ENCODE measurements around the gene FDX1. TPM values are rescaled to one million over a fixed set of nuclear protein-coding genes. Genes with fewer than 3 reads are reported as not detected.

Gene FDX1
- polyA plus RNA-seq, 3 donors = 3.9 to 20.2 (median 12.8) TPM

GRCh38 chr11:110434952-110435779 is 5.4 kb downstream of the FDX1 start:
- H3K4me1 Mint-ChIP-seq = peaks cover 23% of the 10 kb centered on the region

More at GRCh38 chr11:110434952-110435779, 5.4 kb downstream of the FDX1 start:
- 92% methylated on average over 3 of the region's 8 CpGs for WGBS (ENCODE audit: insufficient coverage)
- Histone ChIP-seq H3K36me3 (replicated peaks in 1 of 2; ENCODE audit: control insufficient read depth in 1 of 2, insufficient read depth in 2 of 2, low read length in 2 of 2) (peaks cover 14 to 34% of the 10 kb centered on the region in 2 donors), H4K20me1 (ENCODE audit: insufficient read depth, low read length) (peaks cover 66% of the 10 kb centered on the region), H3K27ac (ENCODE audit: low read depth in 1 of 2, low read length in 2 of 2) (no peak overlapping the region), H3K4me2 (replicated peaks; ENCODE audit: extremely low read depth, low read length, poor library complexity, severe bottlenecking) (no peak overlapping the region), H3K4me1 (ENCODE audit: control insufficient read depth in 1 of 2, insufficient read depth in 2 of 2, low read length in 2 of 2) (peaks cover 12 to 17% of the 10 kb centered on the region in 2 donors), H3K9me3 (replicated peaks in 1 of 2; ENCODE audit: control insufficient read depth in 1 of 2, insufficient read depth in 1 of 2, low read length in 2 of 2) (no peaks in the 10 kb centered on the region), H3K27me3 (ENCODE audit: control insufficient read depth in 2 of 2, insufficient read depth in 2 of 2, low read length in 2 of 2) (no peaks in the 10 kb centered on the region), H3K9ac (ENCODE audit: insufficient read depth, low read length, poor library complexity, severe bottlenecking) (no peak overlapping the region), H3K4me3 (replicated peaks in 1 of 3; ENCODE audit: low read depth in 2 of 3, low read length in 3 of 3) (no peak overlapping the region), H2AFZ (ENCODE audit: insufficient read depth, low read depth, low read length, poor library complexity, severe bottlenecking) (no peak overlapping the region), H3K79me2 (ENCODE audit: insufficient read depth, low read length) (peaks cover 92% of the 10 kb centered on the region)
- no peak for DNase-seq
- no peak for TF ChIP-seq CTCF (IDR thresholded peaks at IDR 0.05)
- Mint-ChIP-seq H3K4me3 (no peak overlapping the region), H3K9me3 (peaks cover 0 to 3% (median 0%) of the 10 kb centered on the region in 7 donors), H3K36me3 (peaks cover 31 to 39% of the 10 kb centered on the region in 2 donors), H3K27me3 (ENCODE audit: low read depth in 3 of 3) (peaks cover 0 to 2% (median 0%) of the 10 kb centered on the region in 3 donors), H3K27ac (peak overlapping the region in 1 of 7 donors; percentile 60)
- intact Hi-C loops (cut with micrococcal nuclease) = loop anchor here (5.0 to 10.0 kb wide), 5 partner anchors 50 to 483 kb away; partner anchors contain the start of gene RDX (in 2 of the 2)

Measured in CD14-positive monocyte (primary cell).